ENCODE data around the gene SUPT3H. TPM values are rescaled to one million over a fixed set of nuclear protein-coding genes. Genes with fewer than 3 reads are reported as not detected.
A peak's percentile ranks its signal among the peaks of the same experiment; 100 is the strongest.

Gene SUPT3H
- total and polyA plus RNA-seq, 4 experiments from 2014 or later: 11.8 to 13.6 (median 12.6) TPM

DNA sequence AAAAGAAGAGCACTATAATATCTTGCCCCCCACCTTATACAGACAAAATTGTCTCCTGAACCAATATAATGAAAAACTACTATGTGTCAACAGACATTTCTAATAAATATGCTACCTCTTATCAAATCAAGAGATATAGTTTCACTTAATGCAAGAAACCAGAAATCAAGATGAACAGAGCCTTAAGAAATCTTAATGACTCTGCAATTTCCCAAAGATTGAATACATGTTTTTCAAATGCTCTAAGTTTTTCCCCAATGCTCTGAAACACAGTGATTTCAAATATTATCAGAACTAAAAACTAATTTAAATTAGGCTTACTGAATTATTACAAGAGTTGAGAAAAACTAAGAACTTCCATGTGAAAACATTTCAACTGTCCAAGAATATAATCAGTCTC is 13.3 kb downstream of the SUPT3H start:
- POLR2A ChIA-PET (ENCODE audit: partially characterized antibody): no interaction called here

DNA sequence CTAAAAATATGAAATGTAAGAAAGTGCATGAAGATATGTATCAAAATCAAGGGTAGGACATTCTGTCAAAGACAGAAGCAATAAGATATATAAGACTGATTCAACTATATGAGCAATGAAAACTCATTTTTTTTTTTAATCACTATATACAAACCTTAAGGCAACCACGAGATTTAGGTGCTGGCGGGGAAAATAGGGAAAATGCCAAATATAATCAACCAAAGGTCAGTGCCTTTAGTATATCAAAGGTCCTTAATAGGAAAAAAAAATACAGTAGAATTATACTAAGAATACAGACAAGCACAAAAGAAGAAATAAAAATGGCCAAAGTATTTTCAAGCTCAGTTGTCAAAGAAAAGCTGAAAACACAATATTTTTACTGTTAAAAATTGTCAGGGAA is 24.1 kb downstream of the SUPT3H start:
- H3K4me3 ChIP-seq (ENCODE audit: low read length in 2 of 2): no peak overlapping the region
- no peak overlapping the region for H3K4me3 Mint-ChIP-seq
- H3K27ac Mint-ChIP-seq: no peak overlapping the region
- H3K36me3 ChIP-seq (ENCODE audit: insufficient read depth, low read length): no peaks in the 10 kb centered on the region
- ChIA-PET POLR2A (ENCODE audit: partially characterized antibody) (no interaction called here), CTCF (ENCODE audit: partially characterized antibody) (no interaction called here)
- no peak for DNase-seq
- no peaks in the 10 kb centered on the region for H3K4me1 ChIP-seq (ENCODE audit: insufficient read depth, low read length)
- H3K9me3 ChIP-seq (ENCODE audit: control insufficient read depth in 1 of 2, low read length in 2 of 2): no peaks in the 10 kb centered on the region
- no peaks in the 10 kb centered on the region for H3K9me3 Mint-ChIP-seq
- no peaks in the 10 kb centered on the region for H3K27me3 Mint-ChIP-seq
- intact Hi-C loops (cut with micrococcal nuclease): no loop called here
- H3K36me3 Mint-ChIP-seq: peaks cover 2 to 4% of the 10 kb centered on the region in 2 donors
- peaks cover 0 to 5% (median 2%) of the 10 kb centered on the region in 4 donors for H3K4me1 Mint-ChIP-seq
- H3K27ac ChIP-seq (ENCODE audit: low read depth, low read length): no peak overlapping the region
- no peaks in the 10 kb centered on the region for H3K27me3 ChIP-seq (ENCODE audit: insufficient read depth, low read length)

More for the DNA sequence above, 13.3 kb downstream of the SUPT3H start:
- Histone ChIP-seq H3K4me1 (ENCODE audit: insufficient read depth, low read length) (no peaks in the 10 kb centered on the region), H3K27ac (ENCODE audit: low read depth, low read length) (no peak overlapping the region), H3K27me3 (ENCODE audit: insufficient read depth, low read length) (no peaks in the 10 kb centered on the region), H3K36me3 (ENCODE audit: insufficient read depth, low read length) (no peaks in the 10 kb centered on the region), H3K9me3 (ENCODE audit: control insufficient read depth in 1 of 2, low read length in 2 of 2) (no peaks in the 10 kb centered on the region), H3K4me3 (ENCODE audit: low read length in 2 of 2) (no peak overlapping the region)
- no peak for DNase-seq
- Mint-ChIP-seq H3K4me1 (peaks cover 0 to 7% (median 0%) of the 10 kb centered on the region in 4 donors), H3K27me3 (no peaks in the 10 kb centered on the region), H3K27ac (no peak overlapping the region), H3K9me3 (no peaks in the 10 kb centered on the region), H3K36me3 (peaks cover 0 to 7% of the 10 kb centered on the region in 2 donors), H3K4me3 (no peak overlapping the region)
- CTCF ChIA-PET (ENCODE audit: partially characterized antibody): no interaction called here
- intact Hi-C loops (cut with micrococcal nuclease): no loop called here

DNA sequence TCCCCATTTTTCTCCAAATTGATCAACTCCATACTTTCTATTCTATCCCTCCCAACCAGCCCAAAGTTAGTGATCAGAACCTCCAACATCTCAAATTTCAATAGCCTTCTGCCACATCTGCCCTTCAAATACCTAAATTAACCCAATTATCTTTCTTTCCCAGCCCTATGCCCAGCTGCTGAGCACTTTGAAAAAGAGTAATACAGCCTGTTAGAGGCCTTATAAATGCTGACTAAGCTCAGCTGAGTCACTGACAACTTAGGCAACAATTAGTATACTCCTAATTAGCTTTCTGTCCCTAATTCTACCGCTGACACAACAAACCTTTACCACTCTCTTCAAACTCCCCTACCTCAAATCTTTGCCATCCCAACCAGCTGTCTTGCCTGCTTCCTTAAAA is 26.1 kb downstream of the SUPT3H start:
- intact Hi-C loops (cut with micrococcal nuclease): no loop called here
- Mint-ChIP-seq H3K27me3 (no peaks in the 10 kb centered on the region), H3K36me3 (peaks cover 0 to 2% of the 10 kb centered on the region in 2 donors), H3K4me3 (no peak overlapping the region), H3K4me1 (peaks cover 0 to 5% (median 2%) of the 10 kb centered on the region in 4 donors), H3K9me3 (no peaks in the 10 kb centered on the region), H3K27ac (no peak overlapping the region)
- no peaks in the 10 kb centered on the region for H3K27me3 ChIP-seq (ENCODE audit: insufficient read depth, low read length)
- no peak overlapping the region for H3K4me3 ChIP-seq (ENCODE audit: low read length in 2 of 2)
- ChIA-PET CTCF (ENCODE audit: partially characterized antibody) (no interaction called here), POLR2A (ENCODE audit: partially characterized antibody) (interaction anchor here (0.5 to 0.8 kb wide), 2 partner anchors 13 to 16 kb away, joined by 3 to 4 read pairs; no protein-coding TSS in a partner anchor)
- no peaks in the 10 kb centered on the region for H3K4me1 ChIP-seq (ENCODE audit: insufficient read depth, low read length)
- no peak overlapping the region for H3K27ac ChIP-seq (ENCODE audit: low read depth, low read length)
- H3K9me3 ChIP-seq (ENCODE audit: control insufficient read depth in 1 of 2, low read length in 2 of 2): no peaks in the 10 kb centered on the region
- no peak for DNase-seq
- no peaks in the 10 kb centered on the region for H3K36me3 ChIP-seq (ENCODE audit: insufficient read depth, low read length)

DNA sequence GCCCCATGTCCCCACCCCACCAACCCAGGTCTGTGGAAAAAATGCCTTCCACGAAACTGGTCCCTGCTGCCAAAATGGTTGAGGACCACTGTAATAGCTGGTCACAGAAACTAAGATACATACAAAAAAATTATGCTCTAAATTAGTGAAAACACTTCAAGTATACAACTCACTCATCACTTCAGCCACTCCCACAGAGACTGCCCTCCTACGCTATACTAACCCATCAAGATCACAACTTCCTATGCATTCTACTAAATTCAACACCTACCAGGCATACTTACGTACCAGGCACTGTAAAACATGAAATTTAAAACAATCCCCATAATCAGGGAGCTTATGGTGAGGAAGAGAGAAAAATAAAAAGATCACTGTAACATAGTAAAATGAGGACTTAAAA is 26.7 kb downstream of the SUPT3H start:
- Histone ChIP-seq H3K4me1 (ENCODE audit: insufficient read depth, low read length) (no peaks in the 10 kb centered on the region), H3K27me3 (ENCODE audit: insufficient read depth, low read length) (no peaks in the 10 kb centered on the region), H3K27ac (ENCODE audit: low read depth, low read length) (no peak overlapping the region), H3K9me3 (ENCODE audit: control insufficient read depth in 1 of 2, low read length in 2 of 2) (no peaks in the 10 kb centered on the region), H3K36me3 (ENCODE audit: insufficient read depth, low read length) (no peaks in the 10 kb centered on the region), H3K4me3 (ENCODE audit: low read length in 2 of 2) (no peak overlapping the region)
- Mint-ChIP-seq H3K27ac (peak overlapping the region in 1 of 7 donors; percentile 2), H3K36me3 (peaks cover 0 to 2% of the 10 kb centered on the region in 2 donors), H3K9me3 (no peaks in the 10 kb centered on the region), H3K4me1 (peaks cover 0 to 5% (median 2%) of the 10 kb centered on the region in 4 donors), H3K27me3 (no peaks in the 10 kb centered on the region), H3K4me3 (no peak overlapping the region)
- intact Hi-C loops (cut with micrococcal nuclease): no loop called here
- ChIA-PET POLR2A (ENCODE audit: partially characterized antibody) (interaction anchor here (0.6 to 0.8 kb wide), 2 partner anchors 13 to 28 kb away, joined by 3 read pairs; no protein-coding TSS in a partner anchor), CTCF (ENCODE audit: partially characterized antibody) (no interaction called here)
- no peak for DNase-seq

DNA sequence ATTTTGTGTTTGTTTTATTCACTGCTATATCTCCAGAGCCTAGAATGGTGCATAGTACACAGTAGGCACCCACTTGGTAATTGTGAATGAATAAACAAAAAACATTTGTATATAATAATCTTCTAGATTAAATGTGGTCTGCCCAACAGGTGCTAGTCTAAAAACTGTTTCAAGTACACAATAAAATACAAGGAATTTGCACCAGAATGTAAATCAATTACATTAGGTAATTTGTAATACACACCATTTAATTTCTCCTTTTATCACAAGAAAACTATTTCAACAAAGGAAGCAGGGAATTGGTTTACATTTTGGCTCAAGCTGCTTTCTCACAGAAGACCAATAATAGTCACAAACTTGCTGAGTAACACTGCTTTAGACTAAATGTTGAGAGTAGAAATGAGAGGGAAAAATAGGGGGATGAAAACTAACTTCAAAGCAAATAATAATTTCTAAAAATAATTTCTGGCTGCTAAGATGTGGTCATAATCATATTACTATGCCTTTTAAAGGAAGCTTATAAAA is 27.5 kb downstream of the SUPT3H start:
- Mint-ChIP-seq H3K9me3 (no peaks in the 10 kb centered on the region), H3K4me3 (no peak overlapping the region)
- POLR2A ChIA-PET (ENCODE audit: partially characterized antibody): no interaction called here

DNA sequence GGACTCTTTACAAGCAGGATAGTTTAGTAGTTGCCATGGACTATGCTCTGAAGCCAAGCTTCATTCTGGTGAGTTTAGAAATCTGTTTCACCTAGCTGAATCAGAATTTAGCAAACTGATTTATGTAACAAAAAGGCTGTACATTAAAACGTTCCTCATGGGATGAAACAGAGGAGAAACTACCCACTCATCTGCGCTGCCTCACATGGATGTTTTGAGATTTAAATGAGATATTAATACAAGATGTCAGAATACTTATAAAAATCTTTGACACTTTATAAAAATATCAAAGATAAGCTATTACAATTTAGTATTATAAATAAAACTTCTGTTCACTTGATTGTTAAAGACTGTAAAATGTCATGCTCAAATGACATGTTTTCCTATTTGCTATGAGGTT is 32.8 kb downstream of the SUPT3H start:
- Mint-ChIP-seq H3K9me3 (peaks cover 0 to 3% (median 0%) of the 10 kb centered on the region in 8 donors), H3K4me1 (peaks cover 0 to 3% (median under 1%) of the 10 kb centered on the region in 4 donors), H3K27ac (no peak overlapping the region), H3K4me3 (no peak overlapping the region), H3K36me3 (no peaks in the 10 kb centered on the region), H3K27me3 (no peaks in the 10 kb centered on the region)
- no peaks in the 10 kb centered on the region for H3K36me3 ChIP-seq (ENCODE audit: insufficient read depth, low read length)
- intact Hi-C loops (cut with micrococcal nuclease): no loop called here
- H3K9me3 ChIP-seq (ENCODE audit: control insufficient read depth in 1 of 2, low read length in 2 of 2): no peaks in the 10 kb centered on the region
- H3K4me1 ChIP-seq (ENCODE audit: insufficient read depth, low read length): no peaks in the 10 kb centered on the region
- ChIA-PET CTCF (ENCODE audit: partially characterized antibody) (no interaction called here), POLR2A (ENCODE audit: partially characterized antibody) (no interaction called here)
- H3K27ac ChIP-seq (ENCODE audit: low read depth, low read length): no peak overlapping the region
- DNase-seq: no peak
- no peak overlapping the region for H3K4me3 ChIP-seq (ENCODE audit: low read length in 2 of 2)
- no peaks in the 10 kb centered on the region for H3K27me3 ChIP-seq (ENCODE audit: insufficient read depth, low read length)

More for the DNA sequence above, 27.5 kb downstream of the SUPT3H start:
- CTCF ChIA-PET (ENCODE audit: partially characterized antibody): no interaction called here
- intact Hi-C loops (cut with micrococcal nuclease): no loop called here
- Histone ChIP-seq H3K9me3 (ENCODE audit: control insufficient read depth in 1 of 2, low read length in 2 of 2) (no peaks in the 10 kb centered on the region), H3K27me3 (ENCODE audit: insufficient read depth, low read length) (no peaks in the 10 kb centered on the region), H3K4me3 (ENCODE audit: low read length in 2 of 2) (no peak overlapping the region), H3K4me1 (ENCODE audit: insufficient read depth, low read length) (no peaks in the 10 kb centered on the region), H3K36me3 (ENCODE audit: insufficient read depth, low read length) (no peaks in the 10 kb centered on the region), H3K27ac (ENCODE audit: low read depth, low read length) (no peak overlapping the region)
- H3K4me1 Mint-ChIP-seq: peaks cover 0 to 6% (median 2%) of the 10 kb centered on the region in 4 donors
- peaks cover 0 to 2% of the 10 kb centered on the region in 2 donors for H3K36me3 Mint-ChIP-seq
- no peaks in the 10 kb centered on the region for H3K27me3 Mint-ChIP-seq
- no peak for DNase-seq
- no peak overlapping the region for H3K27ac Mint-ChIP-seq

DNA sequence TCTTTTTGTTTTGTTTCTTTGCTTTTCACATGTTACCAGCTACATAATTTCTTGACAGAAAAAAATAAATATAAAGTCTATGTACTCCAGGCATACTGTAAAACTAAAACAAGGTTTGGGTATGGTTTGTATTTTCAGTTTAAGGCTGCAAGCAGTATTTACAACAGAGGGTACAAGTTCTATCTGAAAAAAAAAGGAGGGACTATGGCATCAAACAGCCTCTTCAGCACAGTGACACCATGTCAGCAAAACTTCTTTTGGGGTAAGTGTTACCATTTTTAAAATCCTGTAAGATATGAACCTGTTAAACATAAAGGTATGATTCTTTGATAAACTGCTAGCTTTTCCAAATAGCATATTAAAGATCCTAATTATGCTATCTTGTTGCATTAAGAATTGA is 49.2 kb downstream of the SUPT3H start:
- POLR2A ChIA-PET (ENCODE audit: partially characterized antibody): no interaction called here
- no peaks in the 10 kb centered on the region for H3K36me3 Mint-ChIP-seq
- no peaks in the 10 kb centered on the region for H3K9me3 Mint-ChIP-seq
- peaks cover 7 to 22% (median 10%) of the 10 kb centered on the region in 4 donors for H3K4me1 Mint-ChIP-seq
- Histone ChIP-seq H3K27me3 (ENCODE audit: insufficient read depth, low read length) (no peaks in the 10 kb centered on the region), H3K9me3 (ENCODE audit: control insufficient read depth in 1 of 2, low read length in 2 of 2) (no peaks in the 10 kb centered on the region), H3K27ac (ENCODE audit: low read depth, low read length) (no peak overlapping the region), H3K4me1 (ENCODE audit: insufficient read depth, low read length) (peaks cover 11% of the 10 kb centered on the region), H3K36me3 (ENCODE audit: insufficient read depth, low read length) (no peaks in the 10 kb centered on the region), H3K4me3 (ENCODE audit: low read length in 2 of 2) (no peak overlapping the region)
- no peak overlapping the region for H3K27ac Mint-ChIP-seq
- H3K4me3 Mint-ChIP-seq: peak overlapping the region in 1 of 8 donors; percentile 13
- H3K27me3 Mint-ChIP-seq: no peaks in the 10 kb centered on the region
- intact Hi-C loops (cut with micrococcal nuclease): no loop called here
- CTCF ChIA-PET (ENCODE audit: partially characterized antibody): no interaction called here
- DNase-seq: no peak
